Stimulated activated CD4-positive, alpha-beta T cell treated with anti-CD3 and anti-CD28 coated beads, Interleukin-1b, Interleukin-23, amount 100 ng/mL, for 4 hours (primary cell): ENCODE results near the gene LACC1.

Source experiments
- DNase-seq, 2 donors: peaks; one replicate each; pipeline ENCODE4 v3.0.0-alpha.2; 2020; ENCODE audit warnings: low read depth in 2 of 2

The LACC1 gene

GRCh38 chr13:43879755-43880181 lies at the start of gene LACC1:
LACC1 (plus strand) TSS chr13:43879904; CDS start chr13:43880986, 1,082 bp downstream.
- peak in 1 of 2 donors; percentile 56 for DNase-seq

- no peak for DNase-seq
These were observed 49.2 kb upstream of the LACC1 start for GRCh38 chr13:43830497-43830881.

- no peak for DNase-seq
These were observed 48.6 kb upstream of the LACC1 start for GRCh38 chr13:43831088-43831487.

- DNase-seq: no peak
These were observed 44.0 kb upstream of the LACC1 start for GRCh38 chr13:43835701-43836100.

- DNase-seq: no peak
These were observed 40.8 kb upstream of the LACC1 start for GRCh38 chr13:43838909-43839308.

GRCh38 chr13:43846496-43847158 lies 33.1 kb upstream of the LACC1 start:
- DNase-seq: no peak

GRCh38 chr13:43848001-43848649 lies 31.6 kb upstream of the LACC1 start:
- DNase-seq: no peak

GRCh38 chr13:43850873-43851272 lies 28.8 kb upstream of the LACC1 start:
- DNase-seq: no peak

- DNase-seq: no peak
These were observed 26.7 kb upstream of the LACC1 start for GRCh38 chr13:43852923-43853404.

GRCh38 chr13:43861863-43862262 lies 17.8 kb upstream of the LACC1 start:
- DNase-seq: no peak

GRCh38 chr13:43864921-43865320 lies 14.8 kb upstream of the LACC1 start:
- DNase-seq: no peak

GRCh38 chr13:43865892-43866291 lies 13.8 kb upstream of the LACC1 start:
- DNase-seq: no peak

- DNase-seq: no peak
These were observed 7.5 kb upstream of the LACC1 start for GRCh38 chr13:43872181-43872580.

GRCh38 chr13:43874504-43875092 lies 5.1 kb upstream of the LACC1 start:
- DNase-seq: no peak

- no peak for DNase-seq
These were observed 3.3 kb upstream of the LACC1 start for GRCh38 chr13:43876366-43876765.

GRCh38 chr13:43877326-43877725 lies 2.4 kb upstream of the LACC1 start:
- no peak for DNase-seq

GRCh38 chr13:43877766-43878165 lies 1.9 kb upstream of the LACC1 start:
- no peak for DNase-seq

- peak; percentile 59 to 76 for DNase-seq
These were observed 581 bp upstream of the LACC1 start, which contains the start of gene CCDC122 for GRCh38 chr13:43878892-43879754. CCDC122 (minus strand) TSS chr13:43879740; CDS start chr13:43869376, 10,364 bp downstream.

GRCh38 chr13:43880214-43880855 lies 631 bp downstream of the LACC1 start:
- DNase-seq: no peak

- no peak for DNase-seq
These were observed 1.2 kb downstream of the LACC1 start for GRCh38 chr13:43880926-43881325.

- no peak for DNase-seq
These were observed 1.9 kb downstream of the LACC1 start for GRCh38 chr13:43881580-43881979.
